Measurements from ENCODE around the gene NNAT.

GRCh38 chr20:37556538-37556937 lies 35.5 kb downstream of the NNAT start:
- TF ChIP-seq YY1 (IDR thresholded peaks at IDR 0.05; ENCODE audit: insufficient read depth, insufficient read length) = no peak
- TF ChIP-seq SUZ12 (IDR thresholded peaks at IDR 0.05; ENCODE audit: extremely low read depth, insufficient read depth, insufficient read length) = no peak

All from NT2/D1 (cell line).